Lung (tissue), 12 donors: ENCODE data around the gene ANLN. TPM values are rescaled to one million over a fixed set of nuclear protein-coding genes. Genes with fewer than 3 reads are reported as not detected.

Experiments used
- ATAC-seq: fragments of 200-7000 bp; cut with Tn5 transposase; one replicate; pipeline ENCODE4 v1.9.1; 2020; ENCODE audit warnings: moderate number of reproducible peaks; ENCODE audit not compliant: insufficient read depth, low FRiP score
- DNase-seq, 3 donors: peaks; one replicate each; pipeline ENCODE4 v3.0.0-alpha.2; 2013 to 2017
- H3K27ac ChIP-seq, 2 donors: one replicate each; pipeline ENCODE4 v1.5.1; 2013; ENCODE audit warnings: mild to moderate bottlenecking in 2 of 2, moderate library complexity in 2 of 2, control low read depth in 1 of 2, inconsistent platforms in 1 of 2, low read depth in 1 of 2, low read length in 1 of 2
- H3K27me3 ChIP-seq, 3 donors: one replicate each; pipeline ENCODE4 v1.5.1; 2013; ENCODE audit warnings: low read length in 2 of 3; ENCODE audit not compliant: control insufficient read depth in 3 of 3, insufficient read depth in 3 of 3
- H3K36me3 ChIP-seq, 4 donors: one replicate each; pipeline ENCODE4 v1.5.1; 2013; ENCODE audit warnings: low read length in 4 of 4, mild to moderate bottlenecking in 1 of 4, moderate library complexity in 1 of 4; ENCODE audit not compliant: control insufficient read depth in 4 of 4, insufficient read depth in 4 of 4
- H3K4me1 ChIP-seq, 5 donors: one replicate each; pipeline ENCODE4 v1.5.1; 2013; ENCODE audit warnings: low read length in 5 of 5, mild to moderate bottlenecking in 2 of 5, moderate library complexity in 1 of 5; ENCODE audit not compliant: control insufficient read depth in 5 of 5, insufficient read depth in 5 of 5
- H3K4me3 ChIP-seq: one replicate; pipeline ENCODE4 v1.5.1; 2013; ENCODE audit warnings: mild to moderate bottlenecking, control low read depth, moderate library complexity
- H3K9ac ChIP-seq, 2 donors: one replicate each; pipeline ENCODE4 v1.5.1; 2013; ENCODE audit warnings: low read length in 2 of 2, control low read depth in 1 of 2; ENCODE audit not compliant: insufficient read depth in 1 of 2
- H3K9me3 ChIP-seq, 4 donors: one replicate each; pipeline ENCODE4 v1.5.1; 2013; ENCODE audit warnings: low read length in 3 of 4, mild to moderate bottlenecking in 1 of 4, moderate library complexity in 1 of 4; ENCODE audit not compliant: control insufficient read depth in 4 of 4, insufficient read depth in 3 of 4
- CTCF ChIP-seq: IDR thresholded peaks from 2 replicates; pipeline ENCODE4 v1.5.1; 2012; ENCODE audit warnings: mild to moderate bottlenecking; ENCODE audit errors: control extremely low read depth, extremely low read depth
- WGBS, 2 donors: extraction: QIAGEN DNeasy Blood & Tissue Kit; methylation state at CpG; one replicate each; pipeline ENCODE4 v1.1.7; 2013; 5-methylcytosine and 5-hydroxymethylcytosine counted together
- polyA plus RNA-seq, 2 donors: library from polyadenylated mRNA; stranded (reverse); fragments of 200-250 nt; gene quantifications; one replicate each; pipeline ENCODE4 v1.2.1, GENCODE V29; 2013
- total RNA-seq, 2 donors: library from RNA; depleted of rRNA in 1 of 2; stranded (reverse); fragments of >200 nt in 1 of 2; gene quantifications; one replicate each; pipeline ENCODE4 v1.2.1, GENCODE V29; 2014 to 2021
- donor health status: control.
- donor health status: control.
- donor health status: Bipolar disorder and iron deficiency.
- donor health status: healthy.
- donor health status: DM: yes; HTN: yes; CAD: no.

The ANLN gene
- total and polyA plus RNA-seq, 4 donors, result 1.4 to 13.8 (median 3.2) TPM

- Histone ChIP-seq H3K4me1 (peaks cover 0 to 9% (median 0%) of the 10 kb centered on the region in 5 donors), H3K36me3 (no peaks in the 10 kb centered on the region), H3K9ac (no peak overlapping the region), H3K27ac (no peak overlapping the region), H3K27me3 (no peaks in the 10 kb centered on the region), H3K9me3 (no peaks in the 10 kb centered on the region), H3K4me3 (no peak overlapping the region)
- WGBS, 2 donors, result 86 to 87% methylated on average over 3 of the region's 3 CpGs
- DNase-seq (peak in 1 of 3 donors; percentile 12), ATAC-seq (no peak)
- no peak for TF ChIP-seq CTCF
Measured at GRCh38 chr7:36355490-36355889, 34.2 kb upstream of the ANLN start.

GRCh38 chr7:36357054-36357453 lies 32.6 kb upstream of the ANLN start:
- Histone ChIP-seq H3K9ac (no peak overlapping the region), H3K9me3 (no peaks in the 10 kb centered on the region), H3K36me3 (no peaks in the 10 kb centered on the region), H3K4me1 (peaks cover 0 to 9% (median 0%) of the 10 kb centered on the region in 5 donors), H3K4me3 (no peak overlapping the region), H3K27ac (no peak overlapping the region), H3K27me3 (no peaks in the 10 kb centered on the region)
- 94 to 97% methylated on average over 3 of the region's 3 CpGs for WGBS, 2 donors
- DNase-seq (no peak), ATAC-seq (no peak)
- no peak for TF ChIP-seq CTCF

- no peak for ATAC-seq
- H3K27me3 ChIP-seq, result peaks cover 0 to 2% (median 0%) of the 10 kb centered on the region in 3 donors
- 78 to 89% methylated on average over 1 of the region's 1 CpG for WGBS, 2 donors
Measured at GRCh38 chr7:36358589-36358988, 31.1 kb upstream of the ANLN start.

More at GRCh38 chr7:36358589-36358988, 31.1 kb upstream of the ANLN start:
- Histone ChIP-seq H3K4me1 (peaks cover 0 to 9% (median 0%) of the 10 kb centered on the region in 5 donors), H3K4me3 (no peak overlapping the region), H3K36me3 (no peaks in the 10 kb centered on the region), H3K9me3 (no peaks in the 10 kb centered on the region), H3K9ac (no peak overlapping the region), H3K27ac (no peak overlapping the region)
- no peak for DNase-seq
- TF ChIP-seq CTCF, result no peak
